ENCODE measurements around the gene LRRFIP1. TPM values are rescaled to one million over a fixed set of nuclear protein-coding genes. Genes with fewer than 3 reads are reported as not detected.

Gene LRRFIP1
- total RNA-seq, 1 donor = 64.3 TPM

DNA sequence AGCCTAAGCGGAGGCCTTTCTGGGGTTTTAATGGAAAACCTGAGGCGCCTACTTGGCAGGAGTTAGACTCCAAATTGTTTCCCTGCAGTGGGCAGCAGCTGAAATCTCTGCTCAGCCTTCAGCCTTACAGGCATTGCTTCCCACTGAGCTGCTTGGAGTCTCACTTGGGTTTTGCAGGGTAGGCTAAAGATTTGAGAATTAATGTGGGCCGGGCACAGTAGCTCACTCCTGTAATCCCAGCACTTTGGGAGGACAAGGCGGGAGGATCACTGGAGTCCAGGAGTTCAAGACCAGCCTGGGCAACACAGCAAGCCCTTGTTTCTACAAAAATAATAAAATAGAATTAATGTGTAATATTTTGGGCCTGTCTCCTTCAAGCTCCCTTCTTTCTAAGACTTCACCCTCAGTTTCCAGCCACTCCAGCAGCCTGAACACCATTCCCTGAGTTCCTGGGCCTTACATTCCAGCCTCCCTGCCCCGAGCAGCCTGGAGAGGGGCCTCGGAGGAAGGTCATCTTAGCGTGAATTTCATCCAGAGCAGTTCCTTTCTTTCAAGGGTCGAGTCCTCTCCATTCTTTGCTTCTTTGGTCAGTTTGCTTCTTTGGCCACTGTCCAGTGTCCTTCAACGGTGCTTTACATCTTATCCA, 27.8 kb upstream of the LRRFIP1 start:
- no peak for DNase-seq (ENCODE audit: low read depth)
- TF ChIP-seq, protein P1, sequence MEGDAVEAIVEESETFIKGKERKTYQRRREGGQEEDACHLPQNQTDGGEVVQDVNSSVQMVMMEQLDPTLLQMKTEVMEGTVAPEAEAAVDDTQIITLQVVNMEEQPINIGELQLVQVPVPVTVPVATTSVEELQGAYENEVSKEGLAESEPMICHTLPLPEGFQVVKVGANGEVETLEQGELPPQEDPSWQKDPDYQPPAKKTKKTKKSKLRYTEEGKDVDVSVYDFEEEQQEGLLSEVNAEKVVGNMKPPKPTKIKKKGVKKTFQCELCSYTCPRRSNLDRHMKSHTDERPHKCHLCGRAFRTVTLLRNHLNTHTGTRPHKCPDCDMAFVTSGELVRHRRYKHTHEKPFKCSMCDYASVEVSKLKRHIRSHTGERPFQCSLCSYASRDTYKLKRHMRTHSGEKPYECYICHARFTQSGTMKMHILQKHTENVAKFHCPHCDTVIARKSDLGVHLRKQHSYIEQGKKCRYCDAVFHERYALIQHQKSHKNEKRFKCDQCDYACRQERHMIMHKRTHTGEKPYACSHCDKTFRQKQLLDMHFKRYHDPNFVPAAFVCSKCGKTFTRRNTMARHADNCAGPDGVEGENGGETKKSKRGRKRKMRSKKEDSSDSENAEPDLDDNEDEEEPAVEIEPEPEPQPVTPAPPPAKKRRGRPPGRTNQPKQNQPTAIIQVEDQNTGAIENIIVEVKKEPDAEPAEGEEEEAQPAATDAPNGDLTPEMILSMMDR (IDR thresholded peaks at IDR 0.05; ENCODE audit: insufficient read depth, low read depth, low read length) = no peak
- H3K4me3 ChIP-seq (ENCODE audit: low read depth, low read length) = no peak overlapping the region

DNA sequence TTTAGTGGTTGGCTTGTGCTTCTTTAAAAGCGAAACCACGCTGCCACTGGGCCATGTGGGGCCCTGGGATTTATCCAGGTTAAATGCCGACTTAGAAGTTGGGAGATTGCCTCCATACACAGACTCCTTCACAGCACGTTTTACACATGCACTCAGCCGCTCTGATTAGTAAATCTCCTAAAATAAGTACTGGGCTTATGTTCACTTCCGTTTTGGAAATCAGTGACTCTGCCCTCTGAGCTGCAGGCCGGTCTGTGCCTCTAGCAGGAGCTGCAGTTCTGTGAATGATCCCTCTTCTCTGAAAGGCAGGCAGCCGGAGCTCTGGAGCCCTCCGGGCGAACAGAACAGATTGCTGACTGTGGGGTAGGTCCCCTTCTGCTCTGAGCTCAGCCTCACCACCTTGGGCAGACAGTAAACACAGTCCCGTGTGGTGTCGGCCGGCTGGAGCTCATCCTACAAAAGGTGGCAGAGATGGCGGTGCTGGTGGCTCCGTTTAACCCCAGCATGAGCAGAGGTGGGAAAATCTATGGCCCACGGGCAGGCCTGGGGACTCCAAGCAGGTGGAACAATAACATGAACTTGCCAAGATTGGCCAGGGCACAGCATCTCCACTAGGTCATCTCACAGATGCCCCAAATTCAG, 27.1 kb upstream of the LRRFIP1 start:
- TF ChIP-seq, protein P1 (IDR thresholded peaks at IDR 0.05; ENCODE audit: insufficient read depth, low read depth, low read length) = peak; percentile 38
- H3K4me3 ChIP-seq (ENCODE audit: low read depth, low read length) = no peak overlapping the region
- peak; percentile 89 for DNase-seq (ENCODE audit: low read depth)

DNA sequence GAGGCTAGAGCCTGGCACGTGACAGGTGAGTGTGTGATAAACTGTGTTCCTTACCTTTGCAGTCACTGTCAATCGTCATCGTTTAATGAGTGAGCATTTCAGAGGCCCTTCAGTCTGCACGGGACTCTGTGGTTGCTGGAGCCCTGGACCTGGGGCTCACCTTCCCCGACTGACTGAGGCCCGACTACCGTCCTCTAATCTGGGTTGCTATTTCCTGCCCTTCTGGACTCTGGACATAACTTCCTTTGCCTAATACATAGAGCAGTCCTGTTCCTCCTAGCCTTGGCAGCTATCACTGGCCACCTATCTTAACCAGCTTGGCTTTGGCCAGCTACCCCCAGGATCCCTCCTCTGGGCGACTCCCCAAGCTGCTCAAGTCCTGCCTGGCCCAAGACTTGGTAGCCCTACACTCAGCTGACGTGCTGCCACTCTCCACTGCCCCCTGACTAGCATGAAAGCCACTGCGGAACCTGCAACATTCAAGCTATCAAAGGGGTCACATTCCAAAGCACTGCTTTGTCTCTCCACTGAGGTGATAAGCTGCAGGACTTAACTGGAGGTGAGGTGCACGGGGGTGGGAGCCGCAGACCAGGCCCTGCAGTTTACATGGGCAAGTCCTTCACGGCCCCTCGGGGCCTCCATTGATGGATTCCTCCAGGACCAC, 25.8 kb upstream of the LRRFIP1 start:
- H3K4me3 ChIP-seq (ENCODE audit: low read depth, low read length) = no peak overlapping the region
- TF ChIP-seq, protein P1 (IDR thresholded peaks at IDR 0.05; ENCODE audit: insufficient read depth, low read depth, low read length) = no peak
- DNase-seq (ENCODE audit: low read depth) = no peak

DNA sequence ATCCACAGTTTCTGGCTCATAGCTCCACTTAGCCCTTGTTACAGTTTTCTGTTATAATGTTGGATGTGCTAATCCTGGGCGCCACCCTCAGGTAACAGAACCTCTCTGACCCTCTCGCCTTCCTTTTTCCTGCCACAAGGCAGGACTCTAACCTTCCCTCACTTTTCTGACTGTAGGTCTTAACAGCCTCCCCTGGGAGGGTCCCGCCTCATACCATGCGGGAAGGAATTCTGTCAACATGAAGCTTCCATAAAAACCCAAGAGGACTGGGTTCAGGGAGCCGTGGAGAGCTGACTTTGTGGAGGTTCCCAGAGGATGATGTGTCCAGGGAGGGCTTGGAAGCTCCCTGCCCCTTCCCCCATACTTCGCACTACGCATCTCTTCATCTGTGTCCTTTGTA, 25.0 kb upstream of the LRRFIP1 start:
- no peak for DNase-seq (ENCODE audit: low read depth)

DNA sequence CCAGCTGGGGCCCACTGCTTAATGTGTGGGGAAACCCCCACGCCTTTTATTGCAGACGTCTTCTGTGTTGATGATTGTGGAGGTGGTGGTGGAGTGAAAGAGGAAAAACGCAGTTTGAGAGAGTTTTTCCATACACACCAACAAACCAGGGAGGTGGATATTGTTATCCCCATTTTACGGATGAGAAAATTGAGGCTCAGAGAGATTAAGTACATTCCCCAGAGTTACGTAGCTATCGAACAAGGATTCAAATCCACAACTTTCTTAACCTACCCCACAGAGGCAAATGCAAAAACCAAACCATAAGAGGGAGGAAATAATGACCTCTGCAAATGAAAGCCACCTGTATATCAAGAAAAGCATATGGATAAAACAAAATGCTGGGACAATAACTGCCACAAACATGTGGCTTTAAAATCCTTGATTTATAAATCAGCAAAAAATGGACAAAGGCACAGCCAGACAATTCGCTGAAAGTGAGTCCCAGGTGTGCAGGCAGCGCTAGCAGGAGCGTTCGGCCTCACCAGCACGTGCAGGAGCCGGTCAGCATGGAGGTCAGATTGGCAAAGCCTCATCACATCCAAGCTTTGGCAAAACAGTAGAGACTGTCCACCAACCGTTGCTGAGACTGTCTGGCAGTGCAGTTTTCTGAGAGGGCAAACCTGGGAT, 24.2 kb upstream of the LRRFIP1 start:
- no peak for DNase-seq (ENCODE audit: low read depth)
- TF ChIP-seq, protein P1 (IDR thresholded peaks at IDR 0.05; ENCODE audit: insufficient read depth, low read depth, low read length) = no peak
- no peak overlapping the region for H3K4me3 ChIP-seq (ENCODE audit: low read depth, low read length)

More for the DNA sequence above, 25.0 kb upstream of the LRRFIP1 start:
- H3K4me3 ChIP-seq (ENCODE audit: low read depth, low read length) = no peak overlapping the region
- TF ChIP-seq, protein P1 (IDR thresholded peaks at IDR 0.05; ENCODE audit: insufficient read depth, low read depth, low read length) = no peak

DNA sequence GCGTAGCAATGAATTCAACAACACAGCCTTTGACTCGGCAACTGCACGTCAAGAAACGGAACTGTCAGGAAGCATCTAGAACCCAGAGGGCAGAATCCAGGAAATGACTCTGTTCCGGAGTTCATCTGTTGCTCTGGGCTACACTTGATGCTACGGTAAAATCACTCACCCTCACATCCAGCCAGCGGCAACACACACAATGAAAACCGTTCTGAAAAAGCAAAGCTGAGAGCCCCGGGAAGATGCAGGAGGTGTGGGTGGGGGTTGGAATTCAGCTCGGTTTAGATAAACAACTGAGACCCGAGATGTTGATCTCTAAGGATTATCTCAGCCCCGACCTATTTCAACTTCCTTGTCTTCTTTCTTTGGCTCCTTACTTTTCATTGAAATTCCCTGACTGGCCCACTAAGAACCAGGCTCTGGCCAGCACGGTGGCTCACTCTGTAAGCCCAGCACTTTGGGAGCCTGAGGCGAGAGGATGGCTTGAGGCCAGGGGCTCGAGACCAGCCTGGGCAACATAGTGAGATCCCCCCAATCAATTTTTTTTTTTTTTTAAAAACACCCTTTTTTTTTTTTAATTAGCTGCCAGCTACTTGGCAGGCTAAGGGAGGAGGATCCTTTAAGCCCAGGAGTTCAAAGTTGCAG, 23.5 kb upstream of the LRRFIP1 start:
- peak; percentile 44 for DNase-seq (ENCODE audit: low read depth)
- no peak overlapping the region for H3K4me3 ChIP-seq (ENCODE audit: low read depth, low read length)
- TF ChIP-seq, protein P1 (IDR thresholded peaks at IDR 0.05; ENCODE audit: insufficient read depth, low read depth, low read length) = no peak
